HG03039 (cell line): ENCODE measurements around the gene PJA1.

Experiments
- ATAC-seq: cut with Tn5 transposase; IDR thresholded peaks from one replicate; pipeline ENCODE4 v1.9.1; 2021; ENCODE audit warnings: mild to moderate bottlenecking, moderate library complexity; ENCODE audit not compliant: unreplicated experiment

PJA1 gene

DNA sequence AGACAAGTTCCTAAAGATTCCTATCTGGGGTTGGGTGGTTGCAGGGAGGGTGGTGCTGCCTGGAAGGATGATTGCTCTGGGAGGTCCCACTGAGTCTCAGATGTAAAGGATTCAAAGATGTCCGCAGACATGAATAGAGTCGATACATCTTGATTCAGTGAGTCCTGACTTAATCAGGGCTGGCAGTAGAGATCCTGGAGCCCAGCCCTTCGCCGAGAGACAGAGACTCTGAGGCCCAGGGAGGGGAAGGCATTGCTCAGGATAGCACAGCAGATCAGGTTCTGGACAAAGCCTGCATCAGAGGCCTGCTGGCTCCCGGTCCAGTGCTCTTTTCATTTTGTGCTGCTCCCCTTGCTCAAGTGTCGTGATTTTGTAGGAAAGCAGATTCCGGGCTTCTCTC, 21.7 kb downstream of the PJA1 start:
- ATAC-seq: no peak

DNA sequence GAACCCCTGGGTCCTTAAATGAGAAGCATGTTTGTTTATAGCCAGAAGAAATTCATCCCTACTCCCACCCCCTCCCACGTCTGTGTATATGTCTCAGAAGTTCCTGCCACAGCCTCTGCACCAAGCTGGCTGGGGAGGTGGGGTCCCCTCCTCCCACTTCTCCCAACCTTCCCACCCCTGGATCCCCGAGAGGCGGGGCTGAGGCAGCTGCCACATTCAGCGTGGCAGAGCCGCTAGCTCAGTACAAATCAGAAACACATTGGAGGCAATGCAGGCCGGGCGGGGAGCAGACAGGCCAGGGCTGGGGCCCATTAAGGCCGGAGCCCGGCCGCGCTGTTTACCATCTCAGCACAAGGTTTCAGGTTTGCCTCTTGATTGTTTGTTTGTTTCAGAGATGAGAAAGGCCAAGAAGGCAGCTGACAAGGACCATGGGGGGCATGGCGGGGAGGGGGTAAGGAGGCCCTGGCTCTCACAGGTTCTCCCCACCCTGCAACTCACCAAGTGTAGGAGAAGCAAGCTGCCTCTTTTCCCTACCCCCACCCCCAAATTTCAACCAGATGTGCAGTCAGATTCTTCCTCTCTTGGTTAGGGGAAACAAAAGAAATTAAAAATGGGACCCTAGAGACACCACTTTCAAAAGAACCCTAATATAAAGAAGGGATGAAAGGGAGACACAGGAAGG, 22.3 kb downstream of the PJA1 start:
- no peak for ATAC-seq

DNA sequence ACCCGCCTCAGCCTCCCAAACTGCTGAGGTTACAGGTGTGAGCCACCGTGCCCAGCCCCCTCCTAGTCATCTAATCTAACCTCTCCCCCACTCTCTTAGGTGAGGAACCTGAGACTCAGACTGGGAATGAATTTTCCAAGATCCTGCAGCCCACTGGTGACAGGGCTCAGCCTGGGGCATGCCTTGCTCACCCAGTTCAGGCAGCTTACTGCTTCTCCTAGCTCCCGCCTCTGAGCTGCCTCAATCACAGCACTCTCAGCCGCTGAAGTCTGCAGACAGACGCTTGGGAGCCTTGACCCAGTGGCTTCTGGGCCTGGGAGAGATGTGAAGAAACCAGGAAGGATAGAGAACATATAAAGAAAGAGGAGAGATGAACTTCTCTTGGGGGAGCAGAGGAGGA, 24.4 kb downstream of the PJA1 start:
- ATAC-seq: no peak

DNA sequence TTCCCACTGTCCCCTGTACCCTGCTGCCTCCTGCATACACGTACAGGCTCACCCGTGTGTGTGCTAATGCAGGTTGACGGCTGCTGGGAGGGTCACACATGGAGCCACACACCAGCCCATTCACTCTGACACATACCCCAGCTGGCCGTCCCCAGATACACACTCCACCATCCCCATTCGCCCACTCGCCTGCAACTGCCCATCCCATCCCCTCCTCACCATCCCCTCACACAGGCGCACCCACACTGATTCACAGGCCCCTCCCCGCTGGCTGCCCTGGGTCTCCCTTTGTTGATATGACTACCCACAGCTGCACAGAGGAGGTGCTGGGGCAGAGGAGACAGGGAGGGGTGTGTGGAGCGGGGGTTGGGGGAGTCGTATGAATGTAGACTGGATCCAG, 25.7 kb downstream of the PJA1 start:
- ATAC-seq: no peak

DNA sequence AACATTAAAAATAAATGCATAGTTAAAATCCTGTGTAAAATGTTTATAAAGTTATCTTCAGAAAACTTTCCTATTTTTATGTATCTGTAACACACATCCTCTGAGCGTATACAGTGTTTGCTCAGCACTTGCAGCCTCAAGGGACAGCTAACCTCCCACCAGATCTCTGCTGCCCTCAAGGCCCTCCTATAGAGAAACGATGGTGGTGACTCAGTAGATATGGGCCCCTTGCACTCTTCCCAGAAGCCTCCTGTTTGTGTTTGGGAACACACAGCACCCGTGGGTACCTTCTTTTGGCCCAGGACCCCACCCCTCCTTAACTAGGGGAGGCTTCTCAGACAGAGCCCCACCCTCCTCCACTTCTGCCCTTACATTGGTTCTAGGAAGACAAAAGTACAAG, 26.7 kb downstream of the PJA1 start:
- ATAC-seq: no peak

DNA sequence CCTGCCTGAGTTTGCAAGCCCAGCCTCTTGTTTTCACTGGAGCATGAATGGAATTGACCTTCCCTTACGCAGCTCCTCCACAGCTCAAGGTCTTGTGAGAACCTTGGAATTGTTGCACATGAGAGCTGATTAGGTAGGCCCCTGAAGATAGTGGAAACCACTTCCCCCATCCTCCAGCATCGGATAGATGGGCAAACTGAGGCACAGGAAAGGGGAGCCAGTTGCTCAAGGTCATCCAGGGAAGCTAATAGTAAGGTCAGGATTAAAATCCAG, 27.2 kb downstream of the PJA1 start:
- ATAC-seq: no peak

DNA sequence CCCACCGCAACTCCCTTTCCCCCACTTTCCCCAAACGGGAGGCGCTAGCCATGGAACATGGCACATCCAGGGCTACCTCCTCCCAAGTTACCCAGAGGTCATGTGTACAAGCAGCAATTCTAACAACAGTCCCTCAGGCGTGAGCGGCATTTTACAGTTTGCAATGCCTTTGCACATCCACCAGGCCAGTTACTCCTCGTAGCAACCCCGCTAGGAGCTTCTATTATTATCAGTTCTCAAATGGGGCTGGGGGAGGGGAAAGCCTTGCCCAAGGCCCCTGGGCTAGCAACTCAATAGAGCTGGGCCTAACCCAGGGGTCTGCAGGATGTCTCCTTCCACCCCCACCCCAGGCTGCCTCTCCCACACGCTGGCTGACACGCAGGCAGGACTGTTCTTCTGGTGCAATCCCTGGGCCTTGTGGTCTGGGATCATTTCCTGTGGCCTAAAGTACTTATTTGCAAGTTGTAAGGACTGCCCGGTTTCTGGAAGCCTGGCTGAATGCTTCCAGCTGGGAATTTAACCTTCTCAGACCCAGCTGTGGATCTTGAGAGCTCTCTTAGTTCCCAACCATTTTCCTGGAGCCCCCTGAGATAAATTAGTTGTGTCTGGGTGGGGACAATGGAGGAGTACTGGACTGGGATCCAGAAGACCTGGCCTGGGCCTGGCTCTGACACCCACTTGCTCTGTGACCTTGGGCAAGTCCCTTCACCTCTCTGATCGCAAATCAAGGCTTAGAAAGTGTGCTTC, 27.7 kb downstream of the PJA1 start:
- no peak for ATAC-seq

DNA sequence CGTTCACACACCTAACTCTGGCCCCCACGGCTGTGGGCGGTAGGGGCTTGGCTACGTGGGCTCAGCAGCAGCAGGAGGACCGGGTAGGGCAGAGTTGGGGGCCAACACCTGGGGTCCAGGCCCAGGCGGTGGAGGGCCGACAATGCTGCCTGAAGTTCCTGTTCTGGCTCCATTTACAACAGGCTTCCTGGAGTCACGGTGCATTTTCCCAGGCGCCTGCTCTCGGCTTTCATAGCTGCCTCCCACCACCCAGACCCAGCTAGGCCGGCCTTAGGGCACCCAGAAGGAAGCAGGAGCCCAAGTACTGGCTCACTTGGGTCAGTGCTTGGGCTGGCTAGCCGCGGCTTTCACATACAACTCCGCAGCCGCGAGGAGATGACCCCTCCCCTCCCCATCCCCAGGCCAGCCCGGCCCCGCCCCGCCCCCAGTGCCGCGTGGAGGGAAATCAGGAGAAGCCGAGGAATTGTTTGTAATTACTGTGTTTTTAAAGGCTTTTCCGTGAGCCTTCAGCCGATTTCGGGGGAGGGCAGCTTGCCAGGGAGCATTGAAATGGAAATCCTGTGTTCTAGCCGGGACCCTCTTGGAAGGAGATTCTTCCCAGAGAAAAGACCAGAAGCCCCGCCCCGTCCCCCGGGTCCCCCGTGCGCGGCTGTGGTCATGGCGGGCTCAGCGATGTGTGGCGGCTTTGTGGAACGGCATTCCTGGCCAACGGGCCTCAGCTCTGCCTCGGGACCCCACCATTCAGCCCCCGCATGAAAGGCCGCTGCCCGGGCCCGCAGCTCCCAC, 28.5 kb downstream of the PJA1 start:
- no peak for ATAC-seq

DNA sequence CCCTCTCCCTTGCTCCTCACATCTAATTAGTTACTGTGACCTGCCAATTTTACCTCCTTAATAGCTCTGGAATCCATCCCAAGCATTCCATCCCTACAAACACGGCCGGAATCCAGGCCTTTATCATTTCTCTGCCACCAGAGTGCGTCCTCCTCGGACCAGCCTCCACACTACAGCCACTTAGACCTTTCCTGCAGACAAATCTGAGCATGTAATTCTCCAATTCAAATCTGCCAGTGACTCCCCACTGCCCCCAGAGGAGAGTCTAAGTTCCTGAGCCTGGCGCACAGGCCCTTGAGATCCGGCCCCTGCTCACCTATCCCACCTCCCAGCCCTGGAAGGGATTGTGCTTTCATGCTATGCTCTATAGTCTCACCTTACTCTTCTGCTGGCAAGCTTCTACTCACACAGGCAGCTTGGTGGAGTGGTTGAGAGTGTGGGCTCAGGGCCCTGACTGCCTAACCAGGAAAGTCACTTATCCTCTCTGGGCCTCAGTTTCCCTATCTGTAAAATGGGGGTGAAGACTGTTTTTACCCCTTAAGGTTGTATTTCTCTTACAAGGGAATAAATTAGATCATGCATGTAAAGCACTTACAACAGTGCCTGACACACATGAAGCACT, 31.2 kb downstream of the PJA1 start:
- ATAC-seq: no peak

DNA sequence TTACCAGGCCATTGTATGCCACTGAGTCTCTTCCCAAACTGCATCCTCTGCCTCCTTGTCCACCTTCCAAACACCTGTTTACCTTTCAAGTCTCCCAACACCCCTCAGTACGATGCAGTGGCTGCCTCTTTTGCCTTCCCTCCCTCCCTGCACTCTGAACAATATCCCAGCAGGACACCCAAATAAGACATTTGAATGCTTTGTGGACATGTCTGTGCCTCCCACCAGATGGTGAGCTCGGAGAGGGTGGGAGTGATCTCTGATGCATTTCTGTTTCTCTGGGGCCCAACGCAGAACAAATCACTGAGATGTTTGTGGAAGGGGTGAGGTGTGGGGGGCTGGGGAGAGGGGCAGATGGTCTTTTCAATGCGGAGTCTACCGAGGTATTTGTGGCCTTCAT, 33.4 kb downstream of the PJA1 start:
- no peak for ATAC-seq

DNA sequence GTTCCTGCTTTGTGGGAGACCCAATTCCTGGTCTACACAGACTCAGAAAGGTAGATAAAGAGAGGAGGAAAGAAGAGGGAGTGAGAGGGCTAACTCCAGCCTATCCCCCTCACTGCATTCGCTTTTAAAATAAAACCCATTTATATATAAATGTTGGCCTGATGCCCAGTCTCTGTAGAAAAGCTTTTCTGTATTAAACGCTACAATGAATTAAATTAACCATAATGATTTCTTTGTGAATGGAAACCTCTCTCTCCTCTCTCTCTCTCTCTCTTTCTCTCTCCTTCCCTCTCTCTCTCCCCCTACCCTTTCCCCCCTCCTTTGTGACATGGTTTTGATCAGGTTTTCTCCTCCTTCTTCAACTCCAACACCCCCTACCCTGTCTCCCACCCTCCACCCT, 34.8 kb downstream of the PJA1 start:
- ATAC-seq: no peak

DNA sequence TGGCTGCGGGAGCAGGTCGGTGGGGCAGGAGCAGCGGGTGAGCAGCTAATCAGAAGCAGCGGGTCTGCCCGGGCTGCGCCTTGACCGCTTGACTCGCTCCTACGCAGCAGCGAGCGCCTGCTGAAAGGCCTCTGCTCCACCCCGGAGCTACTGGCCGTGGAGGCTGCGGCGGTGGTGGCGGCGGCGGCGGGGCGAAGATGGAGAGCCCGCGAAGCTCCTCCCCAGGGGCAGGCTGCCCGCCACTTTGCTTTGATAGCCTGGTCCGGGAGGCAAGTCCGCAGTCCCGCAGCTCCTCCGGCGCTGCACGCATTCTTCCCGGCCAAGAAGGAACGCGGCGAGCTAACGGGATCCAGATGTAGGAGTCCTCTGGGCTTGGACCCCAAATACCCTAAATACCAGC, 36.7 kb downstream of the PJA1 start:
- no peak for ATAC-seq

DNA sequence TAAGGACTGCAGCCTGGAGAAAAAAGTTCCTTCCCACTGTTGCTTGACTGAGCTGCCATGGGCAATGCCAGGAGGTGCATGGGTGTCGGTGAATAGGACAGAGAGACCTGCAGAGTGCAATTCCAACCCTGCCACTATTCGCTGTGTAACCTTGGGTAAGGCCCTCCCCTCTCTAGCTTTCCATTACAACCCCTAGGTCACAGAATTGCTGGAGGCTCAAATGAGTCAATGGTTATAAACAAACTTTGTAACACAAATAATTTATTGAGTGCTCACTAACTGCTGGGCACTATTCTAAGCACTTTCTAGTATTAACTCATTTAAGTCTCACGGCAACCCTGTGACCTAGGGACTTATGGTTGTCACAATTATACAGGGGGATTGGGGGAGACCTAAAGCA, 37.8 kb downstream of the PJA1 start:
- no peak for ATAC-seq

DNA sequence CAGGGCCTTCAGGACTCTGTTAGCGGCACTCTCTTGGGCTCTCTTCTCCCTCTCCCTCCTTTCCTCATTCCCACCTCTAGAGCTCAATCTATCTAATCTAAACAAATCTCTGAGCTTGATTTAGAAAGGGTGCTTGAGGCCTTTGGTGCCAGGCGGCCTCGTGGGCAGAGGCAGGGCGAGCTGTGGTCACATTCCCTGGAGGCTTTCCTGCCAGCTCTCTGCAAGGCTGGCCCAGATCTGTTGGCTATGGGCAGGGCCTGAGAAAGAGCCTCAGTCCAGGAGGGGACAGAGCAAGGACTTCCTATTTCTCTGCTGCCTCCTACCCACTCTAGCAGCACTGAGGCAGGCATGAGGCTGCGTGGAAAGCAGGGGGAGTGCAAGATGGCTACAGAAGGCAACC, 38.6 kb downstream of the PJA1 start:
- no peak for ATAC-seq

DNA sequence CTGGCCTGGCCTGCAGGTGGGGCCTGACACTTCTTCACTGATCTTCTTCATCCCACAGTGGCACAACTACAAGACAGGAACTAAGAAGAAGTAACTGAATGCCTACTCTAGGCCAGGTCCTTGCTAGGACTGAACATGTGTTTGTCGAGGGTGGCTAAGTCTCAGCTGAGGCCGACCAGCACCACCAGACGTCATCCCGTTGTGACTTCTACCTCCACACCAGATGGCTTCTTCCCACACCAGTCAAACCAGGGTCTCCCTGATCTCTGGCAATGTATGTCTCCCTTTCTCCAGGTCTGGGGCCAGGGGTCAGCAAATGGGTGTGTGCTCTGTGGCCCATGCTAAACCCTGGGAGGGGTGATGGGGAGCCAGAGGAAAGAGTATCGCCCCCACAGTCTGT, 40.2 kb downstream of the PJA1 start:
- no peak for ATAC-seq

DNA sequence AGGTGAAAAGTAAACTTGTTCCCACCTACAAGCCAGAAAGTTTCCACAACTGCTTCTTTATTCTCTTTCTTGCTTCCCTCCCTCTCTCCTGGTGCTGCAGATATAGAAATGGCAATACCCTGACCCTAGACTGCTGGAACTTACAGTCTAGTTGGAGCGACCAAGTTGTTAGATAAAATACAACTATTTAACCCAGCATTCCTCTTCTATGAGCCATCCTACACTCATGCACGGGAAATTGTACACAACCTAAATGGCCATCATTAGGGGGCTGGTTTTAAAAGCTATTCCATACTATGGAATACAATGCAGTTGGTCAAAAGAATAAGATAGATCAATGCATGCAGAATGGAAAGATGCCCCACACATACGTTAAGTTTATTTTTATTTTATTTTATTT, 41.1 kb downstream of the PJA1 start:
- ATAC-seq: no peak

DNA sequence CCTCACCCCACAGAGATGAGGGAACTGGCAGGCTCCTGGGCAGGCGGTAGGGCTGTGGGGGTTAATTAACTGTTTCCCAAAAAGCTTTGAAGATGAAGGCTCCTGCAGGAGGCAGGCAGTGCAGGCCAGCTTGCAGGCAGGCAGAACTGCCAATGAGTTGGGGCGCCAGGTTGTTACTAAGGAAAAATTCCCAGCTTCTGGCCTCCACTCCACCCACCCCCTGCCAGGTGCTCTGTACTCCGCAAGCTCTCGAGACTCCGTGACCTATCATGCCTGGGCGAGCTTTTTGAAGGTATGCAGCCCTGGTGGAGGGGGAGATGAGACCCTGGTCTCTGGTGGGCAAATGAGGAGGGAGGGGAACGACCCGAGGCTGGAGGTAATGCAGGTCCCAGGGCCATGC, 41.8 kb downstream of the PJA1 start:
- ATAC-seq: no peak

DNA sequence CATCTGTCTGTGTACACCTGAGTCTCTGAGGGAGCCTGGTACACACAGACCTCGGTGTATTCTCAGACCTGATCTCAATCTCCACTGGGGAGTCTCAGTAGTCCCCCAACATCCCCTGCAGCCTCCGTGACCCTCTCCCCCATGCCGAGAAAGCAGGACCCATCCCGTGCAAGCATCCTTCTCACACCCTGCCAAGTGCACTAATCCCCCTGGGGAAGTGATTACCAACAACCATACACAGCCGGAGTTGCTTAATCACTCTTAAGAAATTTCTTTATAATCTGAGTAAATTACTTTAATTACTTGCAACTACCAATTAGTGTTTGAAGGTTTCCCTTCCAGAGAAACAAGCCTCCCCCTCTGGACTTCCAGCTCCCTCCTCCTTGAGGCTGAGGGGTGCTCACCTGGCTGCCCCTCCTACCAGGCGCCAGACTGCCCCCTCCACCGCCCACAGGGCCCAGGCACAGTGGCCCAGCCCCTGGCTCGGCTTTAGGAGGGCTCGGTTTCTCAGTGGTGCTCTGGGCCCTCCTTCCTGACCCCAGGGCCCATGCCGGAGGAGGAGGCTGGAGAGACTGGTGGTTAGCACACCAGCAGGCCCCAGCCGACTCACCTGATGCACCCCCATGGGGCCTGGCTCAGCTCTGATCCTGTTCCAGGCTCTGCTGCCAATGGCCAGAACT, 43.8 kb downstream of the PJA1 start:
- ATAC-seq: no peak

DNA sequence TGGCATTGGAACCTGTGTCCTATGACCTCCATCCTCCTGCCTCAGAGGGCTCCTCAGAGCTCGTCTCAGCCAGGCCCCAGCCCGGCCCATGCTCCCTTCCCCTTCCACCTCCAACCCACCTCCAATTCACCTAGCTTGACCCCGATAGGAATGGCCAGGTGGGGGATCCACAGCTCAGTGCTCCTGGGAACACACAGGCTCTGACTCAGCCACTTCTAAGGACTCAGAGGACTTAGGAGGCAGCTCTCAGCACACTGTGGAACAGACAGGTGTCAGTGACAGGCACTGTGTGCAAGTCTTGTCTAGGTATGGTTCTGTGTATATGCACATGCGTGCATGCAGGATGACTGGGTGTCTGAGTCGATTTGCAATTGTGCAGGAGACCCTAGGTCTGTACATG, 44.8 kb downstream of the PJA1 start:
- no peak for ATAC-seq

DNA sequence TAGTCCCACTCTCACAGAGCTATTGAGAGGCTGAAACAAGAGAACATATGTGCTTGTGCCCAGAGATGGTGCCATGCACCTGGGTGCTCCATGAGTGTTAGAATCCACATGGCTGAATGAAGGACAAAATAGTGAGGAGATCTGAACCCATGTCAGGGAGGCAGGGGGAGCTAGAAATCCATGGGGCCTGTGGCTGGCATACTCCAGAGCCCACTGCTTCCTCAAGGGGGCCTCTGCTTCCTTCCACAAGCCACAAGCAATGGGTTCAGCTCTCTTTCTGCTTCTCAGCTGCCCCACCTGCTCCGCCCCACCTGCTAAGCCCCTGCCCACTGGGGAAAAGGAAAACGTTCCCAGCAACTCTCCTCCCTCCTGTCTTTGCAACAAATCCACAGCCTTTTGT, 46.1 kb downstream of the PJA1 start:
- no peak for ATAC-seq

DNA sequence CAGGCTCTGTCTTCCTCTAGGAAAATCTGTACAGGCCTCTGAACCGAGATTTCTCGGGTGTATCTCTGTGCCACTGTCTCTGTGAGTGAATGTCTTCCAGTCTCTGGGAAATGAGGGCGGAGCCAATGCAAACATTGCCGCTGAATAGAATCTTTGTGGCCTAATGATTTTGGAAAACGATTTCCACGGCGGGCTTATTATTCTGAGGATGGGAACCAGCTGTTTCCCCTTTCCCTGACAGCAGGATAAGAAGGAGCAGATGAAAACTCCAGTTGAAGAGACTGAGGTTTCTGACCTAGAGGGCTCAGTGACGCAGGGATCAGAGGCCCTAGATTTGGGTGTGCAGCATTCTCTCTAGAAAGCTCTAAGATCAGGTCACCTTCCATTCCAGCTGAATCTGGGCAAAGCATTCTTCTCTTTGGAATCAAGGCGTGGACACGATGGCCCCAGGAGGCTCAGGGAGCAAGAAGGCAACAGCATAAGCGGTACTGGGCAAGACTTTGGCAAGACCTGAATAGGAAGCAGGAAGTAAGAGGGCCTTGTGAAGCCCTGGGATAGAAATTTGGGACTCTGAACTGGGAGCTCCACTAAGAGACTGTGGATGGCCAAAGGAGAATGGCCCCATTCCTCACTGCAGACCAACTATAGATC, 47.3 kb downstream of the PJA1 start:
- no peak for ATAC-seq
